ENCODE results near the gene SAMSN1. TPM values are rescaled to one million over a fixed set of nuclear protein-coding genes. Genes with fewer than 3 reads are reported as not detected.

SAMSN1 gene
- 10 to 100 TPM in 1 of 4 donors, 1 to 10 TPM in 3; 1.6 to 22.5 (median 2.9) TPM for total RNA-seq

- no peak for TF ChIP-seq EP300 (IDR thresholded peaks at IDR 0.05)
- TF ChIP-seq POLR2AphosphoS5 (IDR thresholded peaks at IDR 0.05): peak; percentile 39 to 79
- peak; percentile 69 for TF ChIP-seq POLR2A (IDR thresholded peaks at IDR 0.05; ENCODE audit: low read depth)
- no peak for DNase-seq (ENCODE audit: extremely low spot score)
- H3K4me3 ChIP-seq: peak within 1 kb of the TSS; percentile 21 to 39 (median 22)
Observed at GRCh38 chr21:14545906-14546480, at the start of gene SAMSN1. TSS of gene SAMSN1 (minus strand) at chr21:14546315. CDS start at chr21:14546261, 54 bp downstream.

GRCh38 chr21:14595449-14595848 lies 49.3 kb upstream of the SAMSN1 start:
- no peak overlapping the region for H3K27ac ChIP-seq (replicated peaks in 1 of 4)
- no peak overlapping the region for H3K4me3 ChIP-seq
- H3K4me1 ChIP-seq: peaks cover 0 to 10% (median 9%) of the 10 kb centered on the region in 4 donors
- intact Hi-C loops (cut with DNase I): no loop called here
- no peaks in the 10 kb centered on the region for H3K36me3 ChIP-seq
- no peaks in the 10 kb centered on the region for H3K27me3 ChIP-seq
- no peak for DNase-seq (ENCODE audit: extremely low spot score)
- 92% methylated on average over 1 of the region's 1 CpG for WGBS
- peaks cover 0 to 3% (median 0%) of the 10 kb centered on the region in 4 donors for H3K9me3 ChIP-seq
- TF ChIP-seq POLR2AphosphoS5 (IDR thresholded peaks at IDR 0.05) (no peak), EP300 (IDR thresholded peaks at IDR 0.05) (no peak), POLR2A (IDR thresholded peaks at IDR 0.05; ENCODE audit: low read depth) (no peak), CTCF (IDR thresholded peaks at IDR 0.05) (no peak)

More at GRCh38 chr21:14545906-14546480, at the start of gene SAMSN1:
- 57% methylated on average over 1 of the region's 1 CpG for WGBS
- Histone ChIP-seq H3K9me3 (no peaks in the 10 kb centered on the region), H3K27me3 (no peaks in the 10 kb centered on the region), H3K27ac (replicated peaks in 1 of 4) (no peak within 1 kb of the TSS), H3K4me1 (no peaks in the 10 kb centered on the region), H3K36me3 (no peaks in the 10 kb centered on the region)
- intact Hi-C loops (cut with DNase I): no loop called here

GRCh38 chr21:14594967-14595366 lies 48.9 kb upstream of the SAMSN1 start:
- H3K27me3 ChIP-seq: no peaks in the 10 kb centered on the region
- WGBS: 92% methylated on average over 2 of the region's 2 CpGs
- no peak overlapping the region for H3K27ac ChIP-seq (replicated peaks in 1 of 4)
- no peaks in the 10 kb centered on the region for H3K36me3 ChIP-seq
- peaks cover 0 to 3% (median 0%) of the 10 kb centered on the region in 4 donors for H3K9me3 ChIP-seq
- intact Hi-C loops (cut with DNase I): no loop called here
- H3K4me3 ChIP-seq: no peak overlapping the region
- no peak for DNase-seq (ENCODE audit: extremely low spot score)
- peaks cover 0 to 10% (median 9%) of the 10 kb centered on the region in 4 donors for H3K4me1 ChIP-seq
- TF ChIP-seq CTCF (IDR thresholded peaks at IDR 0.05): no peak
- no peak for TF ChIP-seq POLR2A (IDR thresholded peaks at IDR 0.05; ENCODE audit: low read depth)
- no peak for TF ChIP-seq POLR2AphosphoS5 (IDR thresholded peaks at IDR 0.05)
- TF ChIP-seq EP300 (IDR thresholded peaks at IDR 0.05): no peak

- no peak for DNase-seq (ENCODE audit: extremely low spot score)
- no peak overlapping the region for H3K4me3 ChIP-seq
Observed at GRCh38 chr21:14593230-14593629, 47.1 kb upstream of the SAMSN1 start.

More at GRCh38 chr21:14593230-14593629, 47.1 kb upstream of the SAMSN1 start:
- Histone ChIP-seq H3K9me3 (peaks cover 0 to 3% (median 0%) of the 10 kb centered on the region in 4 donors), H3K4me1 (peaks cover 0 to 10% (median 9%) of the 10 kb centered on the region in 4 donors), H3K36me3 (no peaks in the 10 kb centered on the region), H3K27me3 (no peaks in the 10 kb centered on the region), H3K27ac (replicated peaks in 1 of 4) (no peak overlapping the region)
- TF ChIP-seq POLR2AphosphoS5 (IDR thresholded peaks at IDR 0.05): no peak
- TF ChIP-seq POLR2A (IDR thresholded peaks at IDR 0.05; ENCODE audit: low read depth): no peak
- TF ChIP-seq EP300 (IDR thresholded peaks at IDR 0.05): no peak
- no peak for TF ChIP-seq CTCF (IDR thresholded peaks at IDR 0.05)
- intact Hi-C loops (cut with DNase I): no loop called here
